HG02885 (cell line): Measurements from ENCODE around the gene DUSP5.

Source experiments
- ATAC-seq: cut with Tn5 transposase; IDR thresholded peaks from one replicate; pipeline ENCODE4 v1.9.1; 2021; ENCODE audit warnings: mild to moderate bottlenecking; ENCODE audit not compliant: unreplicated experiment, poor library complexity

Gene DUSP5

GRCh38 chr10:110479710-110480109, 18.0 kb upstream of the DUSP5 start:
- ATAC-seq: no peak

- ATAC-seq: no peak
Measured at GRCh38 chr10:110480387-110480786, 17.3 kb upstream of the DUSP5 start.

- no peak for ATAC-seq
Measured at GRCh38 chr10:110481919-110482318, 15.8 kb upstream of the DUSP5 start.

- no peak for ATAC-seq
Measured at GRCh38 chr10:110483633-110484032, 14.1 kb upstream of the DUSP5 start.

- no peak for ATAC-seq
Measured at GRCh38 chr10:110485541-110485940, 12.2 kb upstream of the DUSP5 start.

GRCh38 chr10:110486680-110487410, 10.9 kb upstream of the DUSP5 start:
- no peak for ATAC-seq

GRCh38 chr10:110487411-110488331, 10.0 kb upstream of the DUSP5 start:
- no peak for ATAC-seq

GRCh38 chr10:110488332-110488681, 9.4 kb upstream of the DUSP5 start:
- ATAC-seq: no peak

- no peak for ATAC-seq
Measured at GRCh38 chr10:110488940-110489339, 8.8 kb upstream of the DUSP5 start.

- no peak for ATAC-seq
Measured at GRCh38 chr10:110490640-110491039, 7.1 kb upstream of the DUSP5 start.

GRCh38 chr10:110491346-110491745, 6.4 kb upstream of the DUSP5 start:
- no peak for ATAC-seq

GRCh38 chr10:110492069-110492822, 5.5 kb upstream of the DUSP5 start:
- ATAC-seq: peak; percentile 49

GRCh38 chr10:110493832-110494426, 3.8 kb upstream of the DUSP5 start:
- ATAC-seq: no peak

- no peak for ATAC-seq
Measured at GRCh38 chr10:110494532-110494931, 3.2 kb upstream of the DUSP5 start.

- no peak for ATAC-seq
Measured at GRCh38 chr10:110495731-110496552, 1.8 kb upstream of the DUSP5 start.

GRCh38 chr10:110496553-110497437, 912 bp upstream of the DUSP5 start:
- ATAC-seq: no peak

- peak; percentile 27 for ATAC-seq
Measured at GRCh38 chr10:110498087-110498981, 627 bp downstream of the DUSP5 start.
